Measurements from ENCODE around the gene SF3B2.
"Not testable (repeated sequence)": the region's sequence is repeated elsewhere in the genome, so short reads cannot be mapped to it uniquely, and the experiment has no call there.

Gene SF3B2

GRCh38 chr11:66017321-66017720, 34.8 kb upstream of the SF3B2 start:
- no peak for DNase-seq (ENCODE audit: low read depth, low spot score)

GRCh38 chr11:66020212-66020611, 32.0 kb upstream of the SF3B2 start:
- DNase-seq (ENCODE audit: low read depth, low spot score), result no peak

GRCh38 chr11:66020618-66021357, 31.4 kb upstream of the SF3B2 start:
- no peak for DNase-seq (ENCODE audit: low read depth, low spot score)

- no peak for DNase-seq (ENCODE audit: low read depth, low spot score)
These were observed 29.6 kb upstream of the SF3B2 start for GRCh38 chr11:66022401-66023185.

- DNase-seq (ENCODE audit: low read depth, low spot score), result not testable (repeated sequence)
These were observed 29.1 kb upstream of the SF3B2 start for GRCh38 chr11:66023186-66023440.

- no peak for DNase-seq (ENCODE audit: low read depth, low spot score)
These were observed 26.1 kb upstream of the SF3B2 start, which contains the start of gene CATSPER1 for GRCh38 chr11:66026017-66026529. Gene CATSPER1, minus strand, starts transcription at chr11:66026479. Its CDS starts 100 bp downstream, at chr11:66026379.

- DNase-seq (ENCODE audit: low read depth, low spot score), result no peak
These were observed 19.0 kb upstream of the SF3B2 start for GRCh38 chr11:66032957-66033735.

GRCh38 chr11:66035653-66036333, 16.4 kb upstream of the SF3B2 start:
- DNase-seq (ENCODE audit: low read depth, low spot score), result no peak

- no peak for DNase-seq (ENCODE audit: low read depth, low spot score)
These were observed 15.8 kb upstream of the SF3B2 start for GRCh38 chr11:66036334-66036710.

GRCh38 chr11:66037327-66037726, 14.8 kb upstream of the SF3B2 start:
- no peak for DNase-seq (ENCODE audit: low read depth, low spot score)

GRCh38 chr11:66039765-66040164, 12.4 kb upstream of the SF3B2 start:
- DNase-seq (ENCODE audit: low read depth, low spot score), result no peak

GRCh38 chr11:66042227-66042995, 9.8 kb upstream of the SF3B2 start:
- DNase-seq (ENCODE audit: low read depth, low spot score), result no peak

- no peak for DNase-seq (ENCODE audit: low read depth, low spot score)
These were observed 8.9 kb upstream of the SF3B2 start for GRCh38 chr11:66042996-66043906.

GRCh38 chr11:66044757-66045156, 7.4 kb upstream of the SF3B2 start:
- no peak for DNase-seq (ENCODE audit: low read depth, low spot score)

- DNase-seq (ENCODE audit: low read depth, low spot score), result no peak
These were observed 7.0 kb upstream of the SF3B2 start for GRCh38 chr11:66045177-66045639.

GRCh38 chr11:66046901-66047300, 5.3 kb upstream of the SF3B2 start:
- DNase-seq (ENCODE audit: low read depth, low spot score), result no peak

GRCh38 chr11:66047541-66048365, 4.4 kb upstream of the SF3B2 start:
- DNase-seq (ENCODE audit: low read depth, low spot score), result no peak

- DNase-seq (ENCODE audit: low read depth, low spot score), result no peak
These were observed 3.4 kb upstream of the SF3B2 start, which contains the start of gene GAL3ST3 for GRCh38 chr11:66048547-66049323. Gene GAL3ST3, minus strand, starts transcription at chr11:66049161. Its CDS starts 3,746 bp downstream, at chr11:66045415.
